ENCODE measurements around the gene COBL. TPM values are rescaled to one million over a fixed set of nuclear protein-coding genes. Genes with fewer than 3 reads are reported as not detected.

Gene COBL
- total RNA-seq, 2 donors from 2014 or later = 1.4 to 1.6 TPM

DNA sequence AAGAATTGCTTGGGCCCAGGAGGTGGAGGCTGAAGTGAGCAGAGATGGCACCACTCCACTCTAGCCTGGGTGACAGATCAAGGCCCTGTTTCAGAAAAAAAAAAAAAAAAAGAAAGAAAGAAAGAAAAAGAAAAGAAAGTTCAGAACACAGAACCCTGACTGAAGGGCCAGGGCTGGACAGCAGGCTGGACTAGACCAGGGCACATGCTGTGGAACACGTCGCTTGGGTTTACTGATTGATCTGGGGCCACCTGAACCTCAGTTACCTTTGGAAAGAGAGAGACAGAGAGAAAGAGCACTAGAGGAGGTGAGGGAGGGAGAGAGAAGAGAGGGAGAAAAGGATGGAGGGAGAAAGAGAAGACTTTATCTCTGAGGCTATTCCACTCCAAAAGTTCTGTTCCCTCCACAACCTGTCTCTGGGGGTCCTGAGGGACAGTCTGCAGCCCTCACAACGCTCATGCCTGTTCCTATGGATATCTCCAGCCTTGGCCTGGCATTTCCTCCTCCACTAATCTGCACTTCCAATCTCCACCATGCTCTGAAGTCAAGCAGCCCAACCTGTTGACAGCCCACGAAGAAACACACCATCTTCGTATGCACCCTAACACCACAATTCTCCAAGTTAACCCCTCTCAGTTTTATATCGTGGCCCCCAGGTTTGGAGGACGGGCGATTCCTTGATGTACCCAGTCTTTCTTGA, 81.8 kb downstream of the COBL start:
- ATAC-seq (ENCODE audit: insufficient number of reproducible peaks, low FRiP score, low read depth) (no peak), DNase-seq (ENCODE audit: low spot score) (no peak)
- TF ChIP-seq CTCF (IDR thresholded peaks at IDR 0.05) = no peak
- Histone ChIP-seq H3K4me3 (no peak overlapping the region), H3K4me1 (ENCODE audit: control insufficient read depth in 1 of 2, low read depth in 2 of 2) (no peaks in the 10 kb centered on the region), H3K27me3 (replicated peaks; ENCODE audit: insufficient read depth) (no peaks in the 10 kb centered on the region), H3K27ac (no peak overlapping the region), H3K9me3 (no peaks in the 10 kb centered on the region), H3K36me3 (no peaks in the 10 kb centered on the region)

GRCh38 chr7:51234139-51234538, 82.5 kb downstream of the COBL start:
- no peak for TF ChIP-seq CTCF (IDR thresholded peaks at IDR 0.05)
- Histone ChIP-seq H3K27me3 (replicated peaks; ENCODE audit: insufficient read depth) (no peaks in the 10 kb centered on the region), H3K9me3 (no peaks in the 10 kb centered on the region), H3K36me3 (no peaks in the 10 kb centered on the region), H3K4me1 (ENCODE audit: control insufficient read depth in 1 of 2, low read depth in 2 of 2) (no peaks in the 10 kb centered on the region), H3K27ac (no peak overlapping the region), H3K4me3 (no peak overlapping the region)
- DNase-seq (ENCODE audit: low spot score) = no peak
- no peak for ATAC-seq (ENCODE audit: insufficient number of reproducible peaks, low FRiP score, low read depth)

- H3K4me3 ChIP-seq = no peak overlapping the region
- H3K36me3 ChIP-seq = no peaks in the 10 kb centered on the region
- no peak for ATAC-seq (ENCODE audit: insufficient number of reproducible peaks, low FRiP score, low read depth)
- no peaks in the 10 kb centered on the region for H3K27me3 ChIP-seq (replicated peaks; ENCODE audit: insufficient read depth)
- H3K9me3 ChIP-seq = no peaks in the 10 kb centered on the region
- DNase-seq (ENCODE audit: low spot score) = no peak
- no peak overlapping the region for H3K27ac ChIP-seq
- H3K4me1 ChIP-seq (ENCODE audit: control insufficient read depth in 1 of 2, low read depth in 2 of 2) = no peaks in the 10 kb centered on the region
- TF ChIP-seq CTCF (IDR thresholded peaks at IDR 0.05) = no peak
Measured at GRCh38 chr7:51233374-51233773, 83.2 kb downstream of the COBL start.

DNA sequence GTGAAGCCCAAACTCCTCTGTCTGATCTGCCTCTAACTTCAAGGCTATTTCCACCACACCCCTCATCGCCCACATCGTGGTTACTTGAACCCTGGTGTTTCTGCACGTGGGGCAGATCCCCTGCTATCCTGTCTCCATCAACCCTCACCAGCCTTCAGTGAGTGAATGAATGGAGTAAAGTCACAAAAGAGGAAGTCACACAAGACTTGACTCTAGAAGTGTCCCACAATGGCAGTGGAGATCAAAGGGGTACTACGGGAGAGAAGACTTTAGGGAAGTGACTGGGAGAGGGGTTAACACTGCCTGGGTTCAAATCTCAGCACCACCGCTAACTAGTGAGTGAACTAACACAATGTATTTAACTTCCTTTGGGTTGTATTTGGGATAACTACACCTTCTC, 85.9 kb downstream of the COBL start:
- Histone ChIP-seq H3K36me3 (no peaks in the 10 kb centered on the region), H3K27ac (no peak overlapping the region), H3K4me3 (no peak overlapping the region), H3K4me1 (ENCODE audit: control insufficient read depth in 1 of 2, low read depth in 2 of 2) (no peaks in the 10 kb centered on the region), H3K27me3 (replicated peaks; ENCODE audit: insufficient read depth) (no peaks in the 10 kb centered on the region), H3K9me3 (no peaks in the 10 kb centered on the region)
- DNase-seq (ENCODE audit: low spot score) (no peak), ATAC-seq (ENCODE audit: insufficient number of reproducible peaks, low FRiP score, low read depth) (no peak)
- TF ChIP-seq CTCF (IDR thresholded peaks at IDR 0.05) = no peak

GRCh38 chr7:51230324-51230625, 86.3 kb downstream of the COBL start:
- Histone ChIP-seq H3K4me3 (no peak overlapping the region), H3K27ac (no peak overlapping the region), H3K4me1 (ENCODE audit: control insufficient read depth in 1 of 2, low read depth in 2 of 2) (no peaks in the 10 kb centered on the region), H3K9me3 (no peaks in the 10 kb centered on the region), H3K36me3 (no peaks in the 10 kb centered on the region), H3K27me3 (replicated peaks; ENCODE audit: insufficient read depth) (no peaks in the 10 kb centered on the region)
- TF ChIP-seq CTCF (IDR thresholded peaks at IDR 0.05) = no peak
- ATAC-seq (ENCODE audit: insufficient number of reproducible peaks, low FRiP score, low read depth) (no peak), DNase-seq (ENCODE audit: low spot score) (no peak)

All from thoracic aorta (tissue), 2 donors.